PC-9 (cell line): ENCODE results near the gene KCNMB2. TPM values are rescaled to one million over a fixed set of nuclear protein-coding genes. Genes with fewer than 3 reads are reported as not detected.

Experiments used
- BruUV-seq: library from RNA; stranded (reverse); fragments of 400-500 nt; replicated peaks from 2 replicates; lab custom pipeline; 2021; lab: Mats Ljungman, UMichigan
- CTCF ChIA-PET: fragments of 300-600 bp; sonication (Branson Sonifier 250); formaldehyde crosslinking; loops from one replicate; lab custom pipeline; 2022; ENCODE audit warnings: antibody characterized with exemption; lab: Charles Lee
- POLR2A ChIA-PET: fragments of 300-600 bp; sonication (Branson Sonifier 250); formaldehyde crosslinking; loops from one replicate; lab custom pipeline; 2022; ENCODE audit warnings: antibody characterized with exemption; ENCODE audit not compliant: unreplicated experiment; lab: Charles Lee
- DNase-seq, 2 experiments: peaks; one replicate each; pipeline versions ENCODE4 v3.0.0 to v3.0.0-alpha.2; 2015 to 2022; ENCODE audit warnings: mixed read lengths in 1 of 2
- H2AFZ ChIP-seq: fragments of 200-600 bp; sonication (generic); 2 replicates; pipeline ENCODE4 v1.8.1; 2017; ENCODE audit warnings: antibody characterized with exemption
- H3F3A ChIP-seq: fragments of 200-600 bp; sonication (generic); 2 replicates; pipeline ENCODE4 v1.8.1; 2017; ENCODE audit warnings: antibody characterized with exemption, mild to moderate bottlenecking, low read depth; ENCODE audit not compliant: insufficient read depth
- H3K27ac ChIP-seq: fragments of 200-600 bp; sonication (generic); 2 replicates; pipeline ENCODE4 v1.6.1; 2016; ENCODE audit warnings: mixed run types
- H3K27me3 ChIP-seq: fragments of 200-600 bp; sonication (generic); 2 replicates; pipeline ENCODE4 v1.6.1; 2016; ENCODE audit warnings: low read depth, mixed run types; ENCODE audit not compliant: insufficient read depth
- H3K36me3 ChIP-seq: fragments of 200-600 bp; sonication (generic); 2 replicates; pipeline ENCODE4 v1.6.1; 2016; ENCODE audit warnings: low read depth, mixed run types
- H3K4me1 ChIP-seq: fragments of 200-600 bp; sonication (generic); replicated peaks from 2 replicates; pipeline ENCODE4 v1.6.1; 2016; ENCODE audit warnings: mixed run types; ENCODE audit not compliant: insufficient read depth
- H3K4me2 ChIP-seq: fragments of 200-600 bp; sonication (generic); 2 replicates; pipeline ENCODE4 v1.6.1; 2017; ENCODE audit warnings: mixed run types
- H3K4me3 ChIP-seq: fragments of 200-600 bp; sonication (generic); 2 replicates; pipeline ENCODE4 v1.6.1; 2016; ENCODE audit warnings: mixed run types
- H3K79me2 ChIP-seq: fragments of 200-600 bp; sonication (generic); 2 replicates; pipeline ENCODE4 v1.6.1; 2017; ENCODE audit warnings: low read depth, mixed run types
- H3K9me2 ChIP-seq: fragments of 200-600 bp; sonication (generic); 2 replicates; pipeline ENCODE4 v1.8.1; 2017; ENCODE audit warnings: mild to moderate bottlenecking; ENCODE audit not compliant: insufficient read depth
- H3K9me3 ChIP-seq: fragments of 200-600 bp; sonication (generic); 2 replicates; pipeline ENCODE4 v1.8.1; 2016; ENCODE audit warnings: low read depth; ENCODE audit not compliant: insufficient read depth
- H4K20me1 ChIP-seq: fragments of 200-600 bp; sonication (generic); 2 replicates; pipeline ENCODE4 v1.8.1; 2017; ENCODE audit not compliant: insufficient read depth
- EZH2 ChIP-seq: fragments of 200-600 bp; sonication (generic); IDR thresholded peaks from 2 replicates; pipeline ENCODE4 v1.8.0; 2017; ENCODE audit warnings: antibody characterized with exemption, low read depth
- intact Hi-C: fragments of 100-400 bp; cut with micrococcal nuclease; formaldehyde crosslinking; loops from one replicate; pipeline ENCODE4 v1.10.0; 2022; ENCODE audit not compliant: unreplicated experiment
- total RNA-seq: library from RNA; stranded (reverse); gene quantifications from 2 replicates; pipeline ENCODE4 v1.2.3, GENCODE V29; 2021
- TF ChIP-seq, protein P1 (sequence below): fragments of 200-600 bp; sonication (generic); conservative IDR thresholded peaks from 2 replicates; pipeline ENCODE4 v1.6.1; 2017; ENCODE audit warnings: mixed run types, antibody characterized with exemption, mild to moderate bottlenecking, moderate library complexity

Gene KCNMB2
- total RNA-seq, 1 experiment from 2014 or later: not detected

- BruUV-seq: no TSS peak
- POLR2A ChIA-PET: no interaction called here
Measured at GRCh38 chr3:178561239-178561638, 25.0 kb downstream of the KCNMB2 start.

DNA sequence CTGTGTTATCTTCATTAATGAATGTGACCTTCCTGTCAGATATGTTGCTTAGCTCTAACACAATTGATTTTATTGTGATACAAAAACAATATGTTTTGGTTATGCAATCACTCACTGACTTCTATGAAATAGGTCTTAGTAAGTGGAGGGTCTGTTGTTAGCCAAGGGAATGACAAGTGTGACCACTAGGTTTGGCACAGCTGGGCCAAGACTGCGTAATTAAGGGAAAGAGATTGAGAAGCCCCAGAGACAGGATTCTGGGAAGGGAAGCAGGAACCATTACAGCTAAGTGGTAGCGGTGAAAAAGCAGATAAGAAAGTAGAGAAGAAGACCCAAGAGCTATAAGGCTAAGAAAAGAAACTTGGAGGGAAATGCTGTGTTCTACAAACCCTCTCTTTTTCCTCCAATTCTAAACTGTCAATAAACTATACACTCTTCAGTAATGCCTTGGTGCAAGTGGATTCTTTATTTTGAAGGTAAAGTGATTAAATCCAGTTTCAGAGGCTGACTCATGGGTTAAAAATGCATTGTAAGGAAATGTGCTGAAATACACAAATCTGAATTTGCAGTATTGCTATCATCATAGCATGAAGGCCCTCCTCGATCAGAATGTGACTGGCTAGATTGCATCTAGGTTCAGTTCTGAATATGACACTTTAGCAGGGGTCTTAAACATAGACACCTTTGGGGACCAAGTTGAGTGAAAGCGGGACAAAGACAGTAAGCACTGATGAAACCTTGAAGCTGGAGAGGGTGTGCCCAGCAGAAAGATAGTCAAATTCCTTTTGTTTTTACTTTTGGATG lies 26.1 kb downstream of the KCNMB2 start:
- H3K9me3 ChIP-seq: no peaks in the 10 kb centered on the region
- H3K79me2 ChIP-seq: no peaks in the 10 kb centered on the region
- H3K27me3 ChIP-seq: no peaks in the 10 kb centered on the region
- no peaks in the 10 kb centered on the region for H3K36me3 ChIP-seq
- H3K4me1 ChIP-seq: no peaks in the 10 kb centered on the region
- ChIA-PET CTCF (no interaction called here), POLR2A (no interaction called here)
- BruUV-seq: no TSS peak
- no peak for DNase-seq
- H3K9me2 ChIP-seq: no peaks in the 10 kb centered on the region
- no peak overlapping the region for H2AFZ ChIP-seq
- intact Hi-C loops: no loop called here
- no peak overlapping the region for H3K4me2 ChIP-seq
- H3K4me3 ChIP-seq: no peak overlapping the region
- TF ChIP-seq EZH2: no peak
- TF ChIP-seq, protein P1, sequence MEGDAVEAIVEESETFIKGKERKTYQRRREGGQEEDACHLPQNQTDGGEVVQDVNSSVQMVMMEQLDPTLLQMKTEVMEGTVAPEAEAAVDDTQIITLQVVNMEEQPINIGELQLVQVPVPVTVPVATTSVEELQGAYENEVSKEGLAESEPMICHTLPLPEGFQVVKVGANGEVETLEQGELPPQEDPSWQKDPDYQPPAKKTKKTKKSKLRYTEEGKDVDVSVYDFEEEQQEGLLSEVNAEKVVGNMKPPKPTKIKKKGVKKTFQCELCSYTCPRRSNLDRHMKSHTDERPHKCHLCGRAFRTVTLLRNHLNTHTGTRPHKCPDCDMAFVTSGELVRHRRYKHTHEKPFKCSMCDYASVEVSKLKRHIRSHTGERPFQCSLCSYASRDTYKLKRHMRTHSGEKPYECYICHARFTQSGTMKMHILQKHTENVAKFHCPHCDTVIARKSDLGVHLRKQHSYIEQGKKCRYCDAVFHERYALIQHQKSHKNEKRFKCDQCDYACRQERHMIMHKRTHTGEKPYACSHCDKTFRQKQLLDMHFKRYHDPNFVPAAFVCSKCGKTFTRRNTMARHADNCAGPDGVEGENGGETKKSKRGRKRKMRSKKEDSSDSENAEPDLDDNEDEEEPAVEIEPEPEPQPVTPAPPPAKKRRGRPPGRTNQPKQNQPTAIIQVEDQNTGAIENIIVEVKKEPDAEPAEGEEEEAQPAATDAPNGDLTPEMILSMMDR: no peak
- no peaks in the 10 kb centered on the region for H4K20me1 ChIP-seq
- no peaks in the 10 kb centered on the region for H3F3A ChIP-seq
- no peak overlapping the region for H3K27ac ChIP-seq

More at GRCh38 chr3:178561239-178561638, 25.0 kb downstream of the KCNMB2 start:
- no peaks in the 10 kb centered on the region for H3K9me3 ChIP-seq
- no peaks in the 10 kb centered on the region for H3K4me1 ChIP-seq
- no peak overlapping the region for H2AFZ ChIP-seq
- no peak overlapping the region for H3K4me3 ChIP-seq
- no peaks in the 10 kb centered on the region for H3K36me3 ChIP-seq
- no peak for DNase-seq
- H3K27ac ChIP-seq: no peak overlapping the region
- no peaks in the 10 kb centered on the region for H4K20me1 ChIP-seq
- no peak overlapping the region for H3K4me2 ChIP-seq
- intact Hi-C loops: no loop called here
- CTCF ChIA-PET: no interaction called here
- no peaks in the 10 kb centered on the region for H3K9me2 ChIP-seq
- H3F3A ChIP-seq: no peaks in the 10 kb centered on the region
- TF ChIP-seq, protein P1: no peak
- TF ChIP-seq EZH2: no peak
- H3K79me2 ChIP-seq: no peaks in the 10 kb centered on the region
- no peaks in the 10 kb centered on the region for H3K27me3 ChIP-seq

GRCh38 chr3:178562947-178563232 lies 26.7 kb downstream of the KCNMB2 start:
- Histone ChIP-seq H3K9me3 (no peaks in the 10 kb centered on the region), H3K4me2 (no peak overlapping the region), H3K27me3 (no peaks in the 10 kb centered on the region), H3F3A (no peaks in the 10 kb centered on the region), H3K9me2 (no peaks in the 10 kb centered on the region), H3K4me3 (no peak overlapping the region), H3K36me3 (no peaks in the 10 kb centered on the region), H3K79me2 (no peaks in the 10 kb centered on the region), H2AFZ (no peak overlapping the region), H4K20me1 (no peaks in the 10 kb centered on the region), H3K4me1 (no peaks in the 10 kb centered on the region), H3K27ac (no peak overlapping the region)
- intact Hi-C loops: no loop called here
- TF ChIP-seq, protein P1: no peak
- TF ChIP-seq EZH2: no peak
- no TSS peak for BruUV-seq
- CTCF ChIA-PET: no interaction called here
- DNase-seq: no peak
- POLR2A ChIA-PET: no interaction called here
